GM21360 (cell line): ENCODE results near the gene JAKMIP2.

ENCODE experiments used
- ATAC-seq: cut with Tn5 transposase; IDR thresholded peaks from one replicate; pipeline ENCODE4 v1.9.1; 2021; ENCODE audit warnings: mild to moderate bottlenecking, moderate library complexity; ENCODE audit not compliant: unreplicated experiment

JAKMIP2 gene

GRCh38 chr5:147704544-147704943 is 78.0 kb downstream of the JAKMIP2 start:
- ATAC-seq: no peak

- ATAC-seq: no peak
Observed at GRCh38 chr5:147701468-147701867, 81.1 kb downstream of the JAKMIP2 start.

GRCh38 chr5:147699496-147700088 is 82.9 kb downstream of the JAKMIP2 start:
- ATAC-seq: no peak

GRCh38 chr5:147697380-147697779 is 85.1 kb downstream of the JAKMIP2 start:
- no peak for ATAC-seq

GRCh38 chr5:147694772-147695171 is 87.8 kb downstream of the JAKMIP2 start:
- ATAC-seq: no peak

GRCh38 chr5:147693233-147693632 is 89.3 kb downstream of the JAKMIP2 start:
- no peak for ATAC-seq

- ATAC-seq: no peak
Observed at GRCh38 chr5:147691130-147691529, 91.4 kb downstream of the JAKMIP2 start.

- no peak for ATAC-seq
Observed at GRCh38 chr5:147690595-147690994, 91.9 kb downstream of the JAKMIP2 start.

- no peak for ATAC-seq
Observed at GRCh38 chr5:147689426-147689825, 93.1 kb downstream of the JAKMIP2 start.

GRCh38 chr5:147688656-147689356 is 93.7 kb downstream of the JAKMIP2 start:
- no peak for ATAC-seq

GRCh38 chr5:147687118-147687517 is 95.4 kb downstream of the JAKMIP2 start:
- no peak for ATAC-seq

GRCh38 chr5:147686421-147686820 is 96.1 kb downstream of the JAKMIP2 start:
- ATAC-seq: no peak

GRCh38 chr5:147685993-147686392 is 96.5 kb downstream of the JAKMIP2 start:
- ATAC-seq: no peak

- no peak for ATAC-seq
Observed at GRCh38 chr5:147675168-147675567, 107.4 kb downstream of the JAKMIP2 start.

GRCh38 chr5:147674411-147674810 is 108.1 kb downstream of the JAKMIP2 start:
- ATAC-seq: no peak

- ATAC-seq: no peak
Observed at GRCh38 chr5:147673791-147674190, 108.7 kb downstream of the JAKMIP2 start.

GRCh38 chr5:147673266-147673665 is 109.3 kb downstream of the JAKMIP2 start:
- ATAC-seq: no peak

- no peak for ATAC-seq
Observed at GRCh38 chr5:147671365-147671764, 111.2 kb downstream of the JAKMIP2 start.

- no peak for ATAC-seq
Observed at GRCh38 chr5:147670815-147671214, 111.7 kb downstream of the JAKMIP2 start.

- ATAC-seq: no peak
Observed at GRCh38 chr5:147669169-147669869, 113.2 kb downstream of the JAKMIP2 start.

- no peak for ATAC-seq
Observed at GRCh38 chr5:147668385-147668784, 114.1 kb downstream of the JAKMIP2 start.

- no peak for ATAC-seq
Observed at GRCh38 chr5:147667363-147667762, 115.2 kb downstream of the JAKMIP2 start.
